ENCODE results near the gene KITLG.

DNA sequence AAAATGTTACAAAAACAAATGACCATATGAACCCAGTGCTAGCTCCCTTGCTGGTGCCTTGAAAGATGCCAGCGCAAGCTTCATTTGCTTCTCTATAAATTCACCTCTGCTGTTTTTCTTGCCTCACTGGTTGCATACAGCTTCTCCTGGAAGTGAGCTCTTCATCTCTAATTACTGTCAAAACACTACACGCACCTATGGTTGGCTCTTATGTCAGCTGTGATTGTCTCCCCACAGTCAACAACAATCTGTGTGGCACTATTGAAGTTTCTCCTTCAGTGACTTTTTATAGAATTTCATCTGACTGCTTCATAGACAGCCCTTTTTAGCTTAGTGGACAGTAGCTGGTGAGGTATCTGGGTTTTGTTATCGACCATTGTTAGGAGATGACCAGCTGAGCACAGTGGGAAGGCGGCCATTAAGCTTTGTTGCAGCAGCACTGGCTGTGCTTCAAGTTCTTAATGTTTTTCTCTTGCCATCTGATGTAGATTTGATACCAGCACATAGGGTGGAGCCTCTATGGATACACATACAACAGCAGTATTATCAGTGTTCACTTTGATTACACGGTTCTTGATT, 131.8 kb downstream of the KITLG start:
- TF ChIP-seq, protein P1, sequence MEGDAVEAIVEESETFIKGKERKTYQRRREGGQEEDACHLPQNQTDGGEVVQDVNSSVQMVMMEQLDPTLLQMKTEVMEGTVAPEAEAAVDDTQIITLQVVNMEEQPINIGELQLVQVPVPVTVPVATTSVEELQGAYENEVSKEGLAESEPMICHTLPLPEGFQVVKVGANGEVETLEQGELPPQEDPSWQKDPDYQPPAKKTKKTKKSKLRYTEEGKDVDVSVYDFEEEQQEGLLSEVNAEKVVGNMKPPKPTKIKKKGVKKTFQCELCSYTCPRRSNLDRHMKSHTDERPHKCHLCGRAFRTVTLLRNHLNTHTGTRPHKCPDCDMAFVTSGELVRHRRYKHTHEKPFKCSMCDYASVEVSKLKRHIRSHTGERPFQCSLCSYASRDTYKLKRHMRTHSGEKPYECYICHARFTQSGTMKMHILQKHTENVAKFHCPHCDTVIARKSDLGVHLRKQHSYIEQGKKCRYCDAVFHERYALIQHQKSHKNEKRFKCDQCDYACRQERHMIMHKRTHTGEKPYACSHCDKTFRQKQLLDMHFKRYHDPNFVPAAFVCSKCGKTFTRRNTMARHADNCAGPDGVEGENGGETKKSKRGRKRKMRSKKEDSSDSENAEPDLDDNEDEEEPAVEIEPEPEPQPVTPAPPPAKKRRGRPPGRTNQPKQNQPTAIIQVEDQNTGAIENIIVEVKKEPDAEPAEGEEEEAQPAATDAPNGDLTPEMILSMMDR (IDR thresholded peaks at IDR 0.05; ENCODE audit: insufficient read depth, low read length), result no peak
- no peak for TF ChIP-seq POLR2AphosphoS5 (IDR thresholded peaks at IDR 0.05; ENCODE audit: low read depth)
- TF ChIP-seq, protein P2, sequence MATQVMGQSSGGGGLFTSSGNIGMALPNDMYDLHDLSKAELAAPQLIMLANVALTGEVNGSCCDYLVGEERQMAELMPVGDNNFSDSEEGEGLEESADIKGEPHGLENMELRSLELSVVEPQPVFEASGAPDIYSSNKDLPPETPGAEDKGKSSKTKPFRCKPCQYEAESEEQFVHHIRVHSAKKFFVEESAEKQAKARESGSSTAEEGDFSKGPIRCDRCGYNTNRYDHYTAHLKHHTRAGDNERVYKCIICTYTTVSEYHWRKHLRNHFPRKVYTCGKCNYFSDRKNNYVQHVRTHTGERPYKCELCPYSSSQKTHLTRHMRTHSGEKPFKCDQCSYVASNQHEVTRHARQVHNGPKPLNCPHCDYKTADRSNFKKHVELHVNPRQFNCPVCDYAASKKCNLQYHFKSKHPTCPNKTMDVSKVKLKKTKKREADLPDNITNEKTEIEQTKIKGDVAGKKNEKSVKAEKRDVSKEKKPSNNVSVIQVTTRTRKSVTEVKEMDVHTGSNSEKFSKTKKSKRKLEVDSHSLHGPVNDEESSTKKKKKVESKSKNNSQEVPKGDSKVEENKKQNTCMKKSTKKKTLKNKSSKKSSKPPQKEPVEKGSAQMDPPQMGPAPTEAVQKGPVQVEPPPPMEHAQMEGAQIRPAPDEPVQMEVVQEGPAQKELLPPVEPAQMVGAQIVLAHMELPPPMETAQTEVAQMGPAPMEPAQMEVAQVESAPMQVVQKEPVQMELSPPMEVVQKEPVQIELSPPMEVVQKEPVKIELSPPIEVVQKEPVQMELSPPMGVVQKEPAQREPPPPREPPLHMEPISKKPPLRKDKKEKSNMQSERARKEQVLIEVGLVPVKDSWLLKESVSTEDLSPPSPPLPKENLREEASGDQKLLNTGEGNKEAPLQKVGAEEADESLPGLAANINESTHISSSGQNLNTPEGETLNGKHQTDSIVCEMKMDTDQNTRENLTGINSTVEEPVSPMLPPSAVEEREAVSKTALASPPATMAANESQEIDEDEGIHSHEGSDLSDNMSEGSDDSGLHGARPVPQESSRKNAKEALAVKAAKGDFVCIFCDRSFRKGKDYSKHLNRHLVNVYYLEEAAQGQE (IDR thresholded peaks at IDR 0.05; ENCODE audit: insufficient replicate concordance, low read depth), result no peak
